ENCODE data around the gene OSBP2.
"Not testable (repeated sequence)": the region's sequence is repeated elsewhere in the genome, so short reads cannot be mapped to it uniquely, and the experiment has no call there.

OSBP2 gene

DNA sequence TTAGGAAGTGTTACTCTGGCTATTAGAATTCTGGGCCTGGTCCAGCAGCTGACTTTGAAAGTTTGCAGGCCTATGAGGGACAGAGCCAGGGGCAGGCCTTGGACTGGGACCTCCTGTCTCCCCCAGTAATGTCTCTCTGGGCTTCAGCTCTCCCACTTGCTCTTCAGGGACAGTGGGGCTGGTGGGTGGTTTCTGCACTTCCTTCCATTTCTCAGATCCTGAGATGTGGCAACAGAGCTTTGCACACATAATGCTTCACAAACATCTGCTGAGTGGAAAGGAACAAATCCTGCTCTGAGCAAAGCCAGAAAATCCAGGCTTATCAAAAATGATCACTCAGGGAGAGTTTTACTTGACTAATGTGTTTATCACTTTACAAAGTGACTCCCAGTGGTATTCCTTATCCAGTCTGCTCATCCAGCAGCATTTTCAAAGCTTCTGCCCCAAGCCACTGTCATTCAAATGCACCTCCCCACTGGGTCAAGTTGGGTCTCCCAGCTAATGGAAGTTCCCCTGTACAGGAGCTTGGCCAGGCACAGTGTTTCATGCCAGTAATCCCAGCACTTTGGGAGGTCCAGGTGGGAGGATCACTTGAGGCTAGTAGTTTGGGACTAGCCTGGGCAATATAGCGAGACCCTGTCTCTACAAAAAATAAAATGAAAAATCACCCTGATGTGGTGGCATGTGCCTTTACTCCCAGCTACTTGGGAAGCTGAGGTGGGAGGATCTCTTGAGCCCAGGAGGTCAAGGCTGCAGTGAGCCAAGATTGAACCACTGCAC lies 13.5 kb upstream of the OSBP2 start:
- DNase-seq, result no peak

- no peak for DNase-seq
Observed at GRCh38 chr22:30681831-30682230, 12.8 kb upstream of the OSBP2 start.

- DNase-seq, result no peak
Observed at GRCh38 chr22:30685178-30685577, 9.5 kb upstream of the OSBP2 start.

DNA sequence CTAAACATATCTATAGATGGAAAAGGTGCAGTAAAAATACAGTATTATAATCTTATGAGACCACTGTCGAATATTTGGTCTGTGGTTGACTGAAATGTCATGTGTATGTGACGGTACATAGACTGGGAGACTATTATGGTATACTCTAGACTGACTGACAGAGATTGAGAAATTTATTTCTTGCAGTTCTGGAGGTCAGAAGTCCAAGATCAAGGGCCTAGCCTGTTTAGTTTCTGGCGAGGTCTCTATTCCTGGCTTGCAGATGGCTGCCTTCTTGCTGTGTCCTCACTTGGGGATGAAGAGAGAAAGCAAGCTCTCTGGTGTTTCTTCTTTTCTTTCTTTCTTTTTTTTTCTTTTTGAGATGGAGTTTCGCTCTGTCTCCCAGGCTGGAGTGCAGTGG lies 7.3 kb upstream of the OSBP2 start:
- DNase-seq, result no peak

- DNase-seq, result no peak
Observed at GRCh38 chr22:30689622-30690021, 5.1 kb upstream of the OSBP2 start.

GRCh38 chr22:30691204-30691603 lies 3.5 kb upstream of the OSBP2 start:
- DNase-seq, result no peak

GRCh38 chr22:30694171-30694639 lies 469 bp upstream of the OSBP2 start:
- DNase-seq, result peak; percentile 38 to 50

- DNase-seq, result no peak
Observed at GRCh38 chr22:30695351-30695851, 727 bp downstream of the OSBP2 start.

DNA sequence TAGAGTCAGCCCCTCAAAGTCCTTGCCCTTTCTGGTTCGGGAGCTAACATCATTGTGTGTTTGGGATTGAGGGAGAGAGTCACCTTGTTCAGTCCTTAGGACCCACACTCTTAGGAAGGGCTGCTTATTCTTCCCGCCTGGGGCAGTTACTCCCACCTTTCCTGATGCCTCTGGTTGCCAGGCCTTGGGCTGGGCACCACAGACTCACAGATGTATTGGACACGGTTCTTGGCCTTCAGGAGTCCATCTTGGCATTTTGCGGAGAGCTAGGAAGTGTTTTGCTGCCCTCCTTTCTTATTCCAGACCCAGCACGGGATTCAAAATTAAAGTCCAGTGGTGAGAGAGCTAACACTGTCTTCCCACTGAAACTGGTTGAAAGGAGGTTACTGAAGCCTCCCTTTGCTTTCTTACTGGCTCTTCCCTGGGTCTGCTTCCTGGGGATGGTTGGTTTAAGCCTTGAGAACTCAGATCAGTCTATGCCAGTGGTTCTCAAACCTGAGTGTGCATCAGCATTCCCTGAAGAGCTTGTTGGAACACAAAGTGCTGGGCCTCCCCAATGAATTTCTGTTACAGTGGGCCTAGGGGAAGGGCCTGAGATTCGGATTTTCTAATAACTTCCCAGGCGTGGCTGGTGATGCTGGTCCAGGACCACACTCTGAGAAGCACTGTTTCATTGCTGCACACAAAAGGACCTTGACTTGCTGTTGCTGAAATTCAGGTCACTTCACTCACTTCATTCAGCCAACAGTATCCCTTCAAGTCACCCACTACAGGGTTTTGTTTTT lies 1.4 kb downstream of the OSBP2 start:
- no peak for DNase-seq

DNA sequence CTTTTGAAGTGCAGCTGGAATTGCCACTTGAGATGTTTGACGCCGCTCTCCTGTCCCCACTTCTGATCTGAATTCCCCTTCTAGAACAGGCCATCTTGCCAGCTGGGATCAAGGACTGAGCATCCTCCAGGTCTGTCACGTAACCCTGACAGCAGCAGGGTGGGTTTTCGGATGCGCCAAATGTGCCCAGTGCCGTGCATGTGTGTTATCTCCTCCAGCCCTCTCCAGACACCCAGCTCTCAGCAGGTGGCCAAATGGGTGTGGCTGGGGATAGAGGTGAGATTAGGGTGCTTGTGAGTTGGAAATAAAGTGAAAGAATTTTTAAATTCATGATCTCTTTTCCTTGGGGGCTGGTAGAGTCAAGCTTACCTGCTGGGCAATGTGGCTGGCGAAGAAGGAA lies 3.3 kb downstream of the OSBP2 start:
- no peak for DNase-seq

DNA sequence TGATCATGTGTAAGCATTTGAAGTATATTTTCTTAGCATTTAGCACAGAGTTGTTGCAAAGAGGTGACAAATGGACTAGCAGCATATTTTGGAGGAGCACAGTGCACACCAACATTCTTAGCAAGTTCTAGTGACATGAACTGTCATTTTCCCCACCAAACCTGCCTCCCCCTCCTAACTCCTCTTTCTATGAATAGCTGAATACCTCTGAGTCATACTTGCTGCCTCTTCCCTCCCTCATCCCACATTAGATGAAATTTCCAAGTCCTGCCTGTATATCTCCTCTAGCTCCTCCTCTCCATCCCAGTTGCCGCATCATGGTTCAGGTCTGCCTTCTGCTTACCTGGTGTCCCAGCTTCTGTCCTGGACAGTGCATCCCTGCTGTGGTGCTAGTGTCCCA lies 7.2 kb downstream of the OSBP2 start:
- no peak for DNase-seq

- DNase-seq, result no peak
Observed at GRCh38 chr22:30702856-30703255, 8.2 kb downstream of the OSBP2 start.

DNA sequence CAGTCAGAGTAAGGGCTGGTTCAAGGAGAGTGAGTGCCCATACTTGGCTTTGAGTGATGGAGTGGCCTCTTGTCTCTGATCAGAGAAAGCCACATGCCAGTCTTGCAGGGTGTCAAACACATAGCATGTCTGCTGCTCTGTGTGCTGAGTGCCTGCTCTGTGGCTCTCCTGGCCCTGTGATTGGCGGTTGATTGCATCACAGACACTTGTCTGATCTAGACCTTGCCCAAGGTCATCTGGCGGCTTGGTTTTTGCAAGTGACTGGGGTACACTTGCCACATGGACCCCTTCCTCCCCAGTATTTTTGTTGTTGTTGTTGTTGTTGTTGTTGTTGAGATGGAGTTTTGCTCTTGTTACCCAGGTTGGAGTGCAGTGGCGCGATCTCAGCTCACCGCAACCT lies 10.3 kb downstream of the OSBP2 start:
- DNase-seq, result no peak

DNA sequence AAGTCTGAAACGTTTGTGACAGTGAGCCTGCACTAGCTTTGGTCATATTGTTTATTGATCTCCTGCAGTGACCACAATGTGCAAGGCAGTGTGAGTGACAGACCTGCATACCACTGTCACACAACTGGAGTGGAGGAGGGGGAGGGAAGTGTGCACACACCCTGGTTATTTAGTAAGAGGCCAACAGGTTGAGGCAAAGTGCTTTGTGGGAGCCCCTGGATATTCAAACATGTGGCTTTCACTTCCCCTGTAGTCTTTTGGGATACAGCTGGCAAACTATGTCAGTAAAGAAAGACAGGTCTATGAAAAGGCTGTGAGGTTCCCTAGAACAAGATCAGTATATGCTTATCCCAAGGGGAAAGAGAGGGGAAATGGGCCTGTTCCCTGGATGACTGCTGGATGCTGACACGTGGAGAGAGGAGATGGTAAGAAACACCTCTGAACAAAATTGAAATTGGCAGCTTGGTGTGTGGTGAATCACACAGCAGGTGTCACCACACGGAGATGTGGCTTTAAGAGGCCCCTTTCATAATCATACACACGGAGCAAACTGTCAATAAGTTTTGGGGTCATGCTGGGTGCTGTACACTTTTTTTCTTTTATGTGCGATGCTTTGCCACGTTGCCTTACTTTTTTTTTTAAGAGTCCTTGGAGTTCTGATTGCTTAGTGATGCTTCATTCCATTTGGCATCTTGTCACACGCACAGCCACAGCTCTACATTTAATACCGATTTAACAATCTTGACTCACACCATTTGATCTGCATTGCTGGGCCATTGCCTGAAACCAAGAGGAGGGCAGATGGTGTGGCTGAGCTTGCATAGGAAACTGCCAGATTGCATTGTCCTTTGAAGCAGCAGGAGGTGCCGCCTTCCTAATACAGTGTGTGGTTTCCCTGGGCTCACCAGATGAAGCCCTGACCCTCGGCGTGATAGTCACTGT lies 11.3 kb downstream of the OSBP2 start:
- DNase-seq, result peak in 1 of 2 experiments; percentile 29

DNA sequence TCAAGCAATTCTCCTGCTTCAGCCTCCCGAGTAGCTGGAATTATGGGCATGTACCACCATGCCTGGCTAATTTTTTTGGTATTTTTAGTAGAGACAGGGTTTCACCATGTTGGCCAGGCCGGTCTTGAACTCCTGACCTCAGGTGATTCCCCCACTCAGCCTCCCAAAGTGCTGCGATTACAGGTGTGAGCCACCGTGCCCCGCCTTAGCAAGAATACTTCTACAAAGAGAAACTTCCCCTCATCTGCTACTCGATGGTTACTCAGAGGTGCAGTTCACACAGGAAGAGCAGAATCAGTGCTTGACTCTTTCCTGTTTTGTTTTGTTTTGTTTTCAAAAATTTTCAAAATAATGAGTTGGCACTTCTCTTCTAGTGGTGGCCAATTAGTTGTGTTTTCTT lies 15.3 kb downstream of the OSBP2 start:
- DNase-seq, result not testable (repeated sequence)

GRCh38 chr22:30712094-30712493 lies 17.4 kb downstream of the OSBP2 start:
- no peak for DNase-seq

DNA sequence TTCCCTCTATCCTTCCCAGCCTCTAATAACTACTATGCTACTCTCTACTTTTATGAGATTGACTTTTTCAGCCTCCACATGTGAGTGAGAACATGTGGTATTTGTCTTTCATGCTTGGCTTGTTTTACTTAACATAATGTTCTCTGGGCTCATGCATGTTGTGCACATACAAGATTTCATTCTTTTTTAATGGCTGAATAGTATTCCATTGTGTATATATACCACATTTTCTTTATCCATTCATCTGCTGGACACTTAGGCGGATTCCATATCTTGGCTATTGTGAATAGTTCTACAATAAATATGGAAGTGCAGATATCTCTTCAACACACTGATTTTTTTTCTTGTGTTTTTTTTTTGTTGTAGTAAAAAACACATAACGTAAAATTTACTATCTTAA lies 19.4 kb downstream of the OSBP2 start:
- no peak for DNase-seq

- DNase-seq, result no peak
Observed at GRCh38 chr22:30717331-30717921, 22.8 kb downstream of the OSBP2 start.

DNA sequence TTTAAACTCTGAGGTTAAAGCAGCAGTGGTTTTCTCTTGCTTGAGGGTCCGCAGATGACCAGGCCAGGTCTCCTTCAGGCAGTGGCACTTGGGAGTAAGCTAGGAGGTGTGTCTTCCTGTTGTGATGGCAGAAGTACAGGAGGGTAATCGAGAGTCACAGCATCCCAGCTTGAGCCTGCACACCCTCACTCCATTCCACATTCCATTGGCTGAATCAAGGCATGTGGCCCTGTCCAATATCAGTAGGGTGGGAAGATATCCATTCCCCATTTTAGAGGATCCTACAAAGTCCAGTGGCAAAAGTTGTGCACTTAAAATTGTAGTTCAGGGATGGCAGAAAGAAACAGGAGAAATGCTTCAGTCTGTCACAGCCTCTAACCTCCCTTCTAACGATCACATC lies 23.3 kb downstream of the OSBP2 start:
- no peak for DNase-seq

DNA sequence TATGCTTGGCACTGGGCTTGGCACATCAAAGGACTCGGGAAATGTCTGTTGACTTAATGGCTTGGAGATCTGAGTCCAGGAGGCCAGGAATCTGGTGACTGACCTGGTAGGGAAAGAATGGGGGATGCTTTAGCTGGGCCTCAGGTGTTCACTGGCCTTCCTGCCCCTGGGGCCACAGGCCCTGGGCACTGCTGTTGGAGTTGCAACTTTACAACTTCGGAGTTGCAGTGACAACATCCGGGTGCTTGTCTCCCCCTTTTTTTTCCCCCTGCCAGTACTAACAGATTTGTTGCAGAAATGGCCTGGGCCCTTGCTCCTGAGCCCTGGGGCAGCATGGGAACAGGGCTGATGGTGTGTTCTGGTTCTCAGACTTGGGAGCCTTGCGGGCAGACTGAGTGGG lies 23.8 kb downstream of the OSBP2 start:
- no peak for DNase-seq

DNA sequence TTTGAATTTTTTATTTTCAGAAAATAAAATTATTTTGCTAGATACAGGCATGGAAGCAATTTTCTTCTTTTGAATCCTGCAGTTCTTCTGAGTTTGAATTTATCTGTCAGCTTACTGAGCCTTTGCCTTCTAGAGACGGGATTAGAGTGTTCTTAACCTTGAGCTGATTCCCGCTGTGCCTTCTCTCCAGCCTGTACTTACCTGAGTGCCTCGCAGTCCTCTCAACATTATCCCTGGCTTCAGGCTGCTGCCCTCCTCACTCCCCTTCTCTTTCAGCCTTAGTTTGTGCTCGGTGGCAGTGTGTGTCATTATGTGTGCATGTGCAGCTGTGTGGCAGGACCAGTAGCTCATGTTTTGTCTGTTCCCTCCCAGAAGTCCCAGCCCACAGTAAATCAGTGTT lies 24.3 kb downstream of the OSBP2 start:
- no peak for DNase-seq

DNA sequence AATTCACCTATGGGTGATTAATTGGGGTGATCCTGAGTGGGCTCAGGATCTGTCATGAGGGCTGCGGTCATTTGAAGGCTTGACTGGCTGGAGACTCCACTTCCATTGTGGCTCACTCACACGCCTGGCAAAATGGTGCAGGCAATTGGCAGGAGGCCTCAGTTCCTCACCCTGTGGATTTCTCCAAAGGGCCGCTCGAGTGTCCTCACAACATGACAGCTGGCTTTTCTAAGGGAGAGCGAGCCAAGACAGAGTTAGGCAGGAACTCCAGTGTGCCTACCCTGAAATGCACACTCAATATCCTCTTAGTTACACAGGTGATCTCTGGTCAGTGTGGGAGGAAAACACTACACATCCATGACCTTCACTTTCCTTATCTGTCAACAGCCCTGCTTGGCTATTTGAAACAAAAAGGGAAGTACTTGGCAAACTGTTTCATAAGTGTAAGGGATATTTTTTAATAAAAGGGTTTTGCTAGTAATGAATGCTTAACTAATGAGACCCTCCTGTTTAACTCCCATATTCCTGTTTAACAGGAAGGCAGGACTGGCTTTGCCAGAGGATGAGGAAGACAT lies 25.7 kb downstream of the OSBP2 start:
- DNase-seq, result no peak

All from NCI-H2081 (cell line).